GM10248 (cell line): Measurements from ENCODE around the gene AGPAT3.

Experiments
- CTCF ChIA-PET: fragments of 300-600 bp; sonication (Branson Sonifier 250); formaldehyde crosslinking; extraction: SDS; loops from one replicate; lab custom pipeline; 2021; ENCODE audit warnings: antibody characterized with exemption; lab: Yijun Ruan, JAX
- POLR2A ChIA-PET: fragments of 350-650 bp; sonication (Branson Sonifier 250); formaldehyde crosslinking; extraction: SDS; loops from one replicate; lab custom pipeline; 2020; ENCODE audit warnings: antibody characterized with exemption; lab: Yijun Ruan, JAX
- DNase-seq: peaks from one replicate; pipeline ENCODE4 v3.0.0; 2012; ENCODE audit errors: extremely low spot score
- CTCF ChIP-seq: IDR thresholded peaks from 2 replicates; pipeline ENCODE4 v1.5.1; 2012; ENCODE audit warnings: mild to moderate bottlenecking, low read depth; ENCODE audit errors: extremely low read depth, missing control alignments, control extremely low read depth

Gene AGPAT3

GRCh38 chr21:43940329-43941050 is 75.5 kb downstream of the AGPAT3 start:
- POLR2A ChIA-PET: no interaction called here
- CTCF ChIA-PET: interaction anchor here (1.0 to 4.2 kb wide), 12 partner anchors 7 to 211 kb away, joined by 3 to 49 read pairs (median 4); no protein-coding TSS in a partner anchor
- TF ChIP-seq CTCF: no peak
- no peak for DNase-seq

- POLR2A ChIA-PET: interaction anchor here (0.8 kb wide), 1 partner anchor 12 kb away, joined by 3 read pairs; no protein-coding TSS in a partner anchor
- CTCF ChIA-PET: interaction anchor here (1.0 to 1.5 kb wide), 6 partner anchors 13 to 153 kb away, joined by 3 to 7 read pairs (median 3); no protein-coding TSS in a partner anchor
Measured at GRCh38 chr21:43942201-43942600, 77.2 kb downstream of the AGPAT3 start.

GRCh38 chr21:43942621-43943020 is 77.6 kb downstream of the AGPAT3 start:
- no peak for TF ChIP-seq CTCF
- no peak for DNase-seq
- ChIA-PET CTCF (interaction anchor here (1.0 to 1.4 kb wide), 3 partner anchors 23 to 70 kb away, joined by 3 read pairs; no protein-coding TSS in a partner anchor), POLR2A (no interaction called here)

More at GRCh38 chr21:43942201-43942600, 77.2 kb downstream of the AGPAT3 start:
- TF ChIP-seq CTCF: no peak
- no peak for DNase-seq

GRCh38 chr21:43943512-43944077 is 78.6 kb downstream of the AGPAT3 start:
- no peak for DNase-seq
- ChIA-PET POLR2A (interaction anchor here (0.8 kb wide), 1 partner anchor 13 kb away, joined by 3 read pairs; no protein-coding TSS in a partner anchor), CTCF (no interaction called here)
- no peak for TF ChIP-seq CTCF

GRCh38 chr21:43944078-43944633 is 79.1 kb downstream of the AGPAT3 start:
- CTCF ChIA-PET: no interaction called here
- POLR2A ChIA-PET: interaction anchor here (0.8 kb wide), 1 partner anchor 14 kb away, joined by 3 read pairs; no protein-coding TSS in a partner anchor
- no peak for TF ChIP-seq CTCF
- DNase-seq: no peak

GRCh38 chr21:43944757-43945156 is 79.7 kb downstream of the AGPAT3 start:
- ChIA-PET POLR2A (no interaction called here), CTCF (no interaction called here)
- no peak for DNase-seq
- TF ChIP-seq CTCF: no peak
